HepG2 (cell line): ENCODE results near the gene CORO7. TPM values are rescaled to one million over a fixed set of nuclear protein-coding genes. Genes with fewer than 3 reads are reported as not detected.
A peak's percentile ranks its signal among the peaks of the same experiment; 100 is the strongest.

Source experiments
- ATAC-seq: fragments of 200-7000 bp; cut with Tn5 transposase; 3 replicates; pipeline ENCODE4 v1.9.1; 2020; ENCODE audit warnings: mild to moderate bottlenecking, moderate library complexity
- BruUV-seq: library from RNA; stranded (reverse); fragments of 400-500 nt; replicated peaks from 2 replicates; lab custom pipeline; 2021; lab: Mats Ljungman, UMichigan
- CTCF ChIA-PET: fragments of 300-600 bp; formaldehyde crosslinking; extraction: SDS; loops from one replicate; lab custom pipeline; 2021; ENCODE audit warnings: low total read pairs, inconsistent platforms, low intra/inter-chr PET ratio; lab: Yijun Ruan, JAX
- POLR2A ChIA-PET: fragments of 350-600 bp; sonication (Branson Sonifier 250); formaldehyde crosslinking; loops from one replicate; lab custom pipeline; 2020; ENCODE audit warnings: antibody characterized with exemption, inconsistent platforms; lab: Yijun Ruan, JAX
- DNase-seq: peaks from one replicate; pipeline ENCODE4 v3.0.0-alpha.2; 2015; ENCODE audit warnings: low spot score
- FAIRE-seq: peaks from 3 replicates; lab custom pipeline; 2011; peaks lifted over from hg19 to GRCh38; lab: Jason Lieb, UNC
- H2AFZ ChIP-seq: one replicate; pipeline ENCODE4 v1.6.1; 2011; ENCODE audit warnings: low read length, inconsistent platforms
- H3K27ac ChIP-seq: fragments of 300-600 bp; 3 replicates; pipeline ENCODE4 v1.8.0; 2011; ENCODE audit warnings: mixed run types, mild to moderate bottlenecking, mixed read lengths, low read length, inconsistent platforms; ENCODE audit not compliant: insufficient read depth; ENCODE audit errors: extremely low read length
- H3K27me3 ChIP-seq, 2 experiments: fragments of 200-600 bp in 1 of 2; 2 replicates in 1 of 2; 3 replicates in 1 of 2; pipeline versions ENCODE4 v1.6.0 to v1.8.0; 2011; ENCODE audit warnings: low read length in 2 of 2, mild to moderate bottlenecking in 2 of 2, moderate library complexity in 2 of 2, inconsistent platforms in 1 of 2; ENCODE audit not compliant: insufficient read depth in 2 of 2, control insufficient read depth in 1 of 2
- H3K36me3 ChIP-seq, 2 experiments: fragments of 200-600 bp in 1 of 2; replicated peaks in 1 of 2; 2 replicates in 1 of 2; 3 replicates in 1 of 2; pipeline versions ENCODE4 v1.5.1 to v1.8.0; 2011; ENCODE audit warnings: low read length in 2 of 2, inconsistent platforms in 1 of 2; ENCODE audit not compliant: insufficient read depth in 2 of 2, control insufficient read depth in 1 of 2
- H3K4me1 ChIP-seq: 2 replicates; pipeline ENCODE4 v1.5.1; 2012; ENCODE audit warnings: low read length, inconsistent platforms; ENCODE audit not compliant: insufficient read depth
- H3K4me2 ChIP-seq: 2 replicates; pipeline ENCODE4 v1.6.0; 2011; ENCODE audit warnings: low read depth, low read length, inconsistent platforms
- H3K4me3 ChIP-seq, 3 experiments: fragments of 200-600 bp in 1 of 3; sonication (generic), shearing (Covaris generic) in 1 of 3; replicated peaks in 1 of 3; 2 replicates each; pipeline ENCODE4 v1.5.1; 2011 to 2016; ENCODE audit warnings: low read length in 3 of 3, inconsistent platforms in 2 of 3, low read depth in 2 of 3, mild to moderate bottlenecking in 2 of 3, control low read depth in 1 of 3, mixed read lengths in 1 of 3; ENCODE audit not compliant: insufficient read depth in 1 of 3
- H3K79me2 ChIP-seq: one replicate; pipeline ENCODE4 v1.6.1; 2011; ENCODE audit warnings: low read length, inconsistent platforms; ENCODE audit not compliant: insufficient read depth
- H3K9ac ChIP-seq: 2 replicates; pipeline ENCODE4 v1.6.0; 2011; ENCODE audit warnings: mild to moderate bottlenecking, low read depth, low read length, inconsistent platforms; ENCODE audit not compliant: insufficient read depth
- H3K9me3 ChIP-seq: 2 replicates; pipeline ENCODE4 v1.5.1; 2012; ENCODE audit warnings: mild to moderate bottlenecking, low read length
- H4K20me1 ChIP-seq: 2 replicates; pipeline ENCODE4 v1.6.0; 2011; ENCODE audit warnings: inconsistent platforms, mild to moderate bottlenecking, low read length, moderate library complexity; ENCODE audit not compliant: insufficient read depth
- AGO1 ChIP-seq: fragments of 200-400 bp; formaldehyde crosslinking; IDR thresholded peaks from 2 replicates; pipeline ENCODE4 v1.6.1; 2017; ENCODE audit warnings: mild to moderate bottlenecking, low read depth, low read length, moderate library complexity; ENCODE audit not compliant: poor library complexity, severe bottlenecking
- AGO2 ChIP-seq: fragments of 200-400 bp; formaldehyde crosslinking; optimal IDR thresholded peaks from 2 replicates; pipeline ENCODE3; 2017; ENCODE audit warnings: mild to moderate bottlenecking, low read depth, low read length, moderate library complexity
- HINFP ChIP-seq: sonication (generic); formaldehyde crosslinking; IDR thresholded peaks from 2 replicates; pipeline ENCODE4 v1.4.0; 2020; ENCODE audit warnings: low read depth, mild to moderate bottlenecking, missing genetic modification reagents
- LBX2 ChIP-seq: sonication (generic); formaldehyde crosslinking; IDR thresholded peaks from 2 replicates; pipeline ENCODE4 v1.5.0; 2020; ENCODE audit warnings: missing genetic modification reagents, mild to moderate bottlenecking, borderline replicate concordance
- NFIB ChIP-seq: sonication (generic); formaldehyde crosslinking; IDR thresholded peaks from 2 replicates; pipeline ENCODE4 v1.9.0; 2021; ENCODE audit warnings: missing genetic modification reagents, mild to moderate bottlenecking, borderline replicate concordance
- POLR2G ChIP-seq: fragments of 200-400 bp; formaldehyde crosslinking; IDR thresholded peaks from 2 replicates; pipeline ENCODE4 v1.6.1; 2018; ENCODE audit warnings: mild to moderate bottlenecking, low read depth, low read length, moderate library complexity
- PRMT3 ChIP-seq: sonication (generic); formaldehyde crosslinking; IDR thresholded peaks from 2 replicates; pipeline ENCODE4 v1.8.1; 2022; ENCODE audit warnings: low read depth, mild to moderate bottlenecking, moderate library complexity, missing genetic modification reagents, borderline replicate concordance
- ZBTB44 ChIP-seq: sonication (generic); formaldehyde crosslinking; IDR thresholded peaks from 2 replicates; pipeline ENCODE4 v1.4.0; 2020; ENCODE audit warnings: missing genetic modification reagents
- ZMYM3 ChIP-seq: sonication (generic); formaldehyde crosslinking; IDR thresholded peaks from 2 replicates; pipeline ENCODE4 v1.5.1; 2020; ENCODE audit warnings: mild to moderate bottlenecking, missing genetic modification reagents
- ZNF576 ChIP-seq: sonication (generic); formaldehyde crosslinking; IDR thresholded peaks from 2 replicates; pipeline ENCODE4 v1.4.0; 2020; ENCODE audit warnings: mild to moderate bottlenecking, missing genetic modification reagents
- ZNF616 ChIP-seq: sonication (generic); formaldehyde crosslinking; IDR thresholded peaks from 2 replicates; pipeline ENCODE4 v1.5.0; 2020; ENCODE audit warnings: low read depth, mild to moderate bottlenecking, missing genetic modification reagents
- ZNF737 ChIP-seq: sonication (generic); formaldehyde crosslinking; IDR thresholded peaks from 2 replicates; pipeline ENCODE4 v1.5.0; 2020; ENCODE audit warnings: missing genetic modification reagents, mild to moderate bottlenecking, borderline replicate concordance
- WGBS: methylation state at CpG from one replicate; pipeline ENCODE4 v1.1.6; 2017; ENCODE audit warnings: low lambda C conversion rate; 5-methylcytosine and 5-hydroxymethylcytosine counted together
- in situ Hi-C: cut with HindIII; loops from 2 replicates; pipeline ENCODE4 v1.10.0; 2017; ENCODE audit warnings: low pct_unique_long_range_greater_than_20kb; ENCODE audit not compliant: extremely low pct_ligation_motif_present
- intact Hi-C: fragments of 100-400 bp; cut with micrococcal nuclease; formaldehyde crosslinking; loops from one replicate; pipeline ENCODE4 v1.10.0; 2022; ENCODE audit not compliant: unreplicated experiment
- polyA plus RNA-seq, 8 experiments: library from polyadenylated mRNA; depleted of rRNA in 3 of 8; stranded (reverse) in 7 of 8; unstranded in 1 of 8; fragments of >200 nt; fragmentation: Illumina TruSeq in 4 of 8; extraction: Trizol in 4 of 8; gene quantifications; 2 replicates each; pipeline versions ENCODE4 v1.2.1 to v1.2.3, GENCODE V29; 2011 to 2016; ENCODE audit warnings: low read depth in 4 of 8, missing spikeins in 1 of 8, mixed read lengths in 1 of 8; ENCODE audit not compliant: insufficient read depth in 1 of 8
- total RNA-seq, 5 experiments: library from RNA; depleted of rRNA; stranded (reverse); fragments of >200 nt; fragmentation: Illumina TruSeq; extraction: Trizol; gene quantifications; 2 replicates each; pipeline ENCODE4 v1.2.3, GENCODE V29; 2016; ENCODE audit warnings: low read depth in 1 of 5

Gene CORO7
- total and polyA plus RNA-seq, 2 of the 13 experiments (the other 11 are each of a cell fraction or from before 2014, with no cell fraction given), result 9.9 to 14.3 TPM

- intact Hi-C loops, result no loop called here
- H3K27me3 ChIP-seq, result no peaks in the 10 kb centered on the region
Measured at GRCh38 chr16:4385789-4386450, 30.5 kb downstream of the CORO7 start.

GRCh38 chr16:4385066-4385788 is 31.2 kb downstream of the CORO7 start:
- CTCF ChIA-PET, result no interaction called here
- no TSS peak for BruUV-seq
- peaks cover 4 to 15% of the 10 kb centered on the region in 2 experiments for H3K36me3 ChIP-seq
- no peaks in the 10 kb centered on the region for H3K9me3 ChIP-seq
- no peak overlapping the region for H3K4me3 ChIP-seq
- H4K20me1 ChIP-seq, result peaks cover 17% of the 10 kb centered on the region
- H3K27me3 ChIP-seq, result no peaks in the 10 kb centered on the region
- intact Hi-C loops (no loop called here), in situ Hi-C loops (loop anchor here (5.0 kb wide), 1 partner anchor 33 kb away; the partner anchor contains the start of gene PAM16)
- 92% methylated on average over 8 of the region's 20 CpGs for WGBS
- DNase-seq (no peak), ATAC-seq (peak; percentile 1; the same call in 2 of the 3 replicates), FAIRE-seq (no peak)
- no peak overlapping the region for H3K4me2 ChIP-seq
- peaks cover 20% of the 10 kb centered on the region for H3K4me1 ChIP-seq
- no peak overlapping the region for H2AFZ ChIP-seq
- POLR2A ChIA-PET, result interaction anchor here (1.7 kb wide), 1 partner anchor 12 kb away, joined by 6 read pairs; no protein-coding TSS in a partner anchor
- H3K27ac ChIP-seq, result no peak overlapping the region
- H3K9ac ChIP-seq, result no peak overlapping the region
- H3K79me2 ChIP-seq, result peaks cover 3% of the 10 kb centered on the region
- TF ChIP-seq ZNF616 (CRISPR knock-in tag) (no peak), HINFP (no peak), ZMYM3 (CRISPR knock-in tag) (no peak), ZNF576 (CRISPR knock-in tag) (no peak), ZBTB44 (CRISPR knock-in tag) (no peak), POLR2G (peak; percentile 37), AGO2 (peak; percentile 63), NFIB (CRISPR knock-in tag) (no peak), LBX2 (no peak)

More at GRCh38 chr16:4385789-4386450, 30.5 kb downstream of the CORO7 start:
- 95% methylated on average over 7 of the region's 11 CpGs for WGBS
- Histone ChIP-seq H3K9me3 (no peaks in the 10 kb centered on the region), H3K36me3 (peaks cover 4 to 13% of the 10 kb centered on the region in 2 experiments; a peak in 4 of 5 replicates), H3K79me2 (no peaks in the 10 kb centered on the region), H3K9ac (no peak overlapping the region), H3K4me3 (no peak overlapping the region), H3K4me1 (peaks cover 20% of the 10 kb centered on the region), H4K20me1 (peaks cover 12% of the 10 kb centered on the region), H3K27ac (no peak overlapping the region), H3K4me2 (no peak overlapping the region), H2AFZ (no peak overlapping the region)
- POLR2A ChIA-PET, result interaction anchor here (1.4 to 1.7 kb wide), 3 partner anchors 12 to 76 kb away, joined by 3 to 6 read pairs (median 3); no protein-coding TSS in a partner anchor
- no peak for FAIRE-seq
- DNase-seq, result no peak
- in situ Hi-C loops, result loop anchor here (5.0 kb wide), 1 partner anchor 34 kb away; the partner anchor contains the start of gene PAM16
- CTCF ChIA-PET, result no interaction called here
- BruUV-seq, result no TSS peak
- TF ChIP-seq POLR2G, result peak; percentile 27; the same call in 1 of the 2 replicates
- no peak for TF ChIP-seq PRMT3
- no peak for TF ChIP-seq ZNF737 (CRISPR knock-in tag)
- peak; percentile 76 for TF ChIP-seq AGO1
- TF ChIP-seq AGO2, result peak; percentile 39
- TF ChIP-seq, all 625 proteins: peak for 3
- no peak; the same call in 2 of the 3 replicates for ATAC-seq
